Panc1 (cell line): ENCODE data around the gene MUC5AC. TPM values are rescaled to one million over a fixed set of nuclear protein-coding genes. Genes with fewer than 3 reads are reported as not detected.

ENCODE experiments used
- ATAC-seq: fragments of 200-7000 bp; cut with Tn5 transposase; 2 replicates; pipeline ENCODE4 v1.9.1; 2020; ENCODE audit warnings: mild to moderate bottlenecking, moderate library complexity
- BruUV-seq: library from RNA; stranded (reverse); fragments of 400-500 nt; replicated peaks from 2 replicates; lab custom pipeline; 2021; lab: Mats Ljungman, UMichigan
- CTCF ChIA-PET: fragments of 300-600 bp; sonication (Branson Sonifier 250); formaldehyde crosslinking; loops from one replicate; lab custom pipeline; 2022; ENCODE audit warnings: antibody characterized with exemption; lab: Charles Lee
- POLR2A ChIA-PET: fragments of 300-600 bp; sonication (Branson Sonifier 250); formaldehyde crosslinking; loops from one replicate; lab custom pipeline; 2022; ENCODE audit warnings: antibody characterized with exemption; lab: Charles Lee
- DNase-seq: peaks from one replicate; pipeline ENCODE4 v3.0.0-alpha.2; 2010; ENCODE audit warnings: low read depth, low spot score
- H3K27ac ChIP-seq: 2 replicates; pipeline ENCODE4 v1.5.1; 2011; ENCODE audit warnings: mild to moderate bottlenecking, low read length, inconsistent platforms
- H3K27me3 ChIP-seq: fragments of 200-500 bp; sonication (Bioruptor generic); 2 replicates; pipeline ENCODE4 v1.6.0; 2014; ENCODE audit warnings: low read length, inconsistent platforms; ENCODE audit not compliant: control insufficient read depth, insufficient read depth
- H3K36me3 ChIP-seq: fragments of 200-500 bp; sonication (Bioruptor generic); 2 replicates; pipeline ENCODE4 v1.5.1; 2014; ENCODE audit warnings: inconsistent platforms, mild to moderate bottlenecking, low read length, moderate library complexity; ENCODE audit not compliant: control insufficient read depth, insufficient read depth
- H3K4me1 ChIP-seq: 2 replicates; pipeline ENCODE4 v1.5.1; 2011; ENCODE audit warnings: inconsistent platforms, mild to moderate bottlenecking, low read length, moderate library complexity; ENCODE audit not compliant: control insufficient read depth, insufficient read depth
- H3K4me3 ChIP-seq, 2 experiments: 2 replicates each; pipeline ENCODE4 v1.5.1; 2011 to 2012; ENCODE audit warnings: low read depth in 2 of 2, low read length in 2 of 2, mild to moderate bottlenecking in 2 of 2, inconsistent platforms in 1 of 2, moderate library complexity in 1 of 2
- H3K9me3 ChIP-seq: fragments of 200-500 bp; sonication (Bioruptor generic); 2 replicates; pipeline ENCODE4 v1.5.1; 2014; ENCODE audit warnings: low read depth, mild to moderate bottlenecking, inconsistent platforms, low read length, moderate library complexity; ENCODE audit not compliant: control insufficient read depth, insufficient read depth
- CTCF ChIP-seq: fragments of 450-650 bp; IDR thresholded peaks from 2 replicates; pipeline ENCODE4 v1.5.1; 2017; ENCODE audit warnings: mild to moderate bottlenecking
- POLR2AphosphoS5 ChIP-seq: IDR thresholded peaks from 2 replicates; pipeline ENCODE4 v1.6.1; 2012; ENCODE audit warnings: mild to moderate bottlenecking, low read depth, low read length, moderate library complexity
- REST ChIP-seq, 2 experiments: IDR thresholded peaks; 2 replicates each; pipeline ENCODE4 v1.6.1; 2011 to 2012; ENCODE audit warnings: low read depth in 2 of 2, control low read depth in 1 of 2, low read length in 1 of 2, mild to moderate bottlenecking in 1 of 2, moderate library complexity in 1 of 2; ENCODE audit not compliant: insufficient read depth in 1 of 2
- SIN3A ChIP-seq: IDR thresholded peaks from 2 replicates; pipeline ENCODE4 v1.6.1; 2012; ENCODE audit warnings: low read depth, mild to moderate bottlenecking, low read length, moderate library complexity, borderline replicate concordance; ENCODE audit not compliant: insufficient read depth
- TCF7L2 ChIP-seq: IDR thresholded peaks from 2 replicates; pipeline ENCODE4 v1.6.1; 2011; ENCODE audit warnings: mild to moderate bottlenecking, low read depth, low read length, inconsistent platforms
- in situ Hi-C: cut with HindIII; loops from 2 replicates; pipeline ENCODE4 v1.10.0; 2016; ENCODE audit warnings: low sequenced_read_pairs, low pct_unique_long_range_greater_than_20kb
- intact Hi-C: fragments of 100-400 bp; cut with micrococcal nuclease; formaldehyde crosslinking; loops from one replicate; pipeline ENCODE4 v1.10.0; 2022; ENCODE audit not compliant: unreplicated experiment
- total RNA-seq: library from RNA; stranded (reverse); gene quantifications from one replicate; pipeline ENCODE4 v1.2.1, GENCODE V29; 2021; ENCODE audit not compliant: unreplicated experiment

The MUC5AC gene
- total RNA-seq, 1 experiment from 2014 or later: 0.03 TPM

GRCh38 chr11:1231396-1232020 lies 73.8 kb downstream of the MUC5AC start:
- Histone ChIP-seq H3K4me3 (no peak overlapping the region), H3K36me3 (no peaks in the 10 kb centered on the region), H3K27me3 (no peaks in the 10 kb centered on the region; the same call in 1 of the 2 replicates), H3K4me1 (peaks cover 9% of the 10 kb centered on the region; the same call in 1 of the 2 replicates), H3K9me3 (no peaks in the 10 kb centered on the region), H3K27ac (no peak overlapping the region)
- CTCF ChIA-PET: interaction anchor here (1.0 kb wide), 1 partner anchor 12 kb away, joined by 3 read pairs; no protein-coding TSS in a partner anchor
- no peak for TF ChIP-seq SIN3A
- no peak for TF ChIP-seq TCF7L2
- TF ChIP-seq POLR2AphosphoS5: no peak
- no peak for TF ChIP-seq REST (IDR thresholded peaks at IDR 0.05; ENCODE audit: insufficient read depth in 1 of 2, low read depth in 2 of 2, low read length in 1 of 2)
- TF ChIP-seq CTCF: no peak
- in situ Hi-C loops: no loop called here
- ATAC-seq: no peak
- DNase-seq: no peak
- intact Hi-C loops: no loop called here
- POLR2A ChIA-PET: no interaction called here
- no TSS peak for BruUV-seq

GRCh38 chr11:1232021-1232882 lies 74.5 kb downstream of the MUC5AC start:
- in situ Hi-C loops (no loop called here), intact Hi-C loops (no loop called here)
- Histone ChIP-seq H3K27me3 (no peaks in the 10 kb centered on the region; the same call in 1 of the 2 replicates), H3K4me1 (peaks cover 6% of the 10 kb centered on the region; the same call in 1 of the 2 replicates), H3K9me3 (no peaks in the 10 kb centered on the region), H3K4me3 (no peak overlapping the region), H3K36me3 (no peaks in the 10 kb centered on the region), H3K27ac (no peak overlapping the region)
- no TSS peak for BruUV-seq
- CTCF ChIA-PET: no interaction called here
- DNase-seq (no peak), ATAC-seq (no peak)
- POLR2A ChIA-PET: no interaction called here
- no peak for TF ChIP-seq POLR2AphosphoS5
- no peak for TF ChIP-seq CTCF
- TF ChIP-seq TCF7L2: no peak
- TF ChIP-seq REST (IDR thresholded peaks at IDR 0.05; ENCODE audit: insufficient read depth in 1 of 2, low read depth in 2 of 2, low read length in 1 of 2): no peak
- TF ChIP-seq SIN3A: no peak
